HG02588 (cell line): ENCODE data around the gene YDJC.
A peak's percentile ranks its signal among the peaks of the same experiment; 100 is the strongest.
"Not testable (repeated sequence)": the region's sequence is repeated elsewhere in the genome, so short reads cannot be mapped to it uniquely, and the experiment has no call there.

ENCODE experiments used
- ATAC-seq: cut with Tn5 transposase; IDR thresholded peaks from one replicate; pipeline ENCODE4 v1.9.1; 2021; ENCODE audit warnings: mild to moderate bottlenecking, moderate library complexity; ENCODE audit not compliant: unreplicated experiment

The YDJC gene

GRCh38 chr22:21632931-21633330, 3.1 kb upstream of the YDJC start:
- ATAC-seq, result no peak

GRCh38 chr22:21632237-21632895, 2.5 kb upstream of the YDJC start, which contains the start of gene CCDC116:
Gene CCDC116 (plus strand): TSS chr22:21632760. CDS start chr22:21633182, 422 bp downstream.
- no peak for ATAC-seq

- ATAC-seq, result no peak
Measured at GRCh38 chr22:21631025-21631424, 1.2 kb upstream of the YDJC start.

GRCh38 chr22:21628386-21629254, 1.2 kb downstream of the YDJC start:
- ATAC-seq, result peak; percentile 11

- ATAC-seq, result no peak
Measured at GRCh38 chr22:21626735-21627469, 2.9 kb downstream of the YDJC start.

GRCh38 chr22:21626073-21626734, 3.6 kb downstream of the YDJC start:
- ATAC-seq, result no peak

GRCh38 chr22:21624880-21625791, 4.7 kb downstream of the YDJC start:
- no peak for ATAC-seq

GRCh38 chr22:21624120-21624879, 5.5 kb downstream of the YDJC start:
- ATAC-seq, result no peak

- ATAC-seq, result no peak
Measured at GRCh38 chr22:21623648-21623970, 6.2 kb downstream of the YDJC start.

GRCh38 chr22:21622919-21623647, 6.7 kb downstream of the YDJC start:
- ATAC-seq, result no peak

- ATAC-seq, result no peak
Measured at GRCh38 chr22:21622011-21622918, 7.6 kb downstream of the YDJC start.

GRCh38 chr22:21621025-21621424, 8.8 kb downstream of the YDJC start:
- ATAC-seq, result no peak

- not testable (repeated sequence) for ATAC-seq
Measured at GRCh38 chr22:21617337-21617736, 12.5 kb downstream of the YDJC start.

- no peak for ATAC-seq
Measured at GRCh38 chr22:21615731-21616130, 14.1 kb downstream of the YDJC start.

- ATAC-seq, result no peak
Measured at GRCh38 chr22:21613553-21614233, 16.1 kb downstream of the YDJC start.

- ATAC-seq, result no peak
Measured at GRCh38 chr22:21612858-21613257, 17.0 kb downstream of the YDJC start.
